Nephron progenitor cell (in vitro differentiated cells): ENCODE measurements around the gene SMIM41.

Experiments used
- DNase-seq: peaks from one replicate; pipeline ENCODE4 v3.0.0; 2021
- H3K27ac Mint-ChIP-seq: 2 replicates; pipeline ENCODE4 v1.8.0; 2021; ENCODE audit warnings: mild to moderate bottlenecking, moderate library complexity, mixed read lengths
- H3K27me3 Mint-ChIP-seq: 2 replicates; pipeline ENCODE4 v1.8.0; 2021; ENCODE audit warnings: mild to moderate bottlenecking, low read depth, mixed read lengths; ENCODE audit not compliant: poor library complexity
- H3K36me3 Mint-ChIP-seq: 2 replicates; pipeline ENCODE4 v1.8.0; 2021; ENCODE audit warnings: low read depth, mixed read lengths
- H3K4me1 Mint-ChIP-seq: 2 replicates; pipeline ENCODE4 v1.8.0; 2021; ENCODE audit warnings: mixed read lengths
- H3K4me3 Mint-ChIP-seq: 2 replicates; pipeline ENCODE4 v1.8.0; 2021; ENCODE audit warnings: mild to moderate bottlenecking, moderate library complexity, mixed read lengths
- H3K9me3 Mint-ChIP-seq: 2 replicates; pipeline ENCODE4 v1.8.0; 2021; ENCODE audit warnings: mild to moderate bottlenecking, moderate library complexity, mixed read lengths
- CTCF ChIP-seq: fragments of 200-600 bp; sonication (generic); IDR thresholded peaks from 2 replicates; pipeline ENCODE4 v1.5.0; 2021; ENCODE audit warnings: antibody characterized with exemption

Gene SMIM41

DNA sequence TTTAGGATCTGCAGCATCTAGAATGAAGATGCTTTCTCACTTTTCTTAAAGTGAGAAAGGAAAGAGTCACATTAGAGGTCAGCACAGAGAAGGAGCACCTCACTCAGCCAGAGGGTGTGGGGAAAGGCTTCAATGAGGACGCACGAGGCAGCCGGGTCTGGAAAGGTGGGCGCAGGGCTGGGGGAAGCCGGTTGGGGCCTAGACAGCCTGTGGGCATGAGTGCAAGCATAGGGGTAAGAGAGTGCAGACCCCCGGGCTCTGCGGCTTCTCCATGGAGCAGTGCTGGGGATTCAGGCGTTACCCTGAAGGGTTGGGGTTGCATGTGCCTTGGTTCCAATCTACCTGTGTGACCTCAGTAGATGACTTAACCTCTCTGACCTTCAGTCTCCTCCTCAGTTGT is 62.4 kb downstream of the SMIM41 start:
- H3K27ac Mint-ChIP-seq: no peak overlapping the region
- H3K4me1 Mint-ChIP-seq: peaks cover 48% of the 10 kb centered on the region
- no peaks in the 10 kb centered on the region for H3K9me3 Mint-ChIP-seq
- H3K4me3 Mint-ChIP-seq: no peak overlapping the region
- H3K27me3 Mint-ChIP-seq: peaks cover 9% of the 10 kb centered on the region
- no peak for DNase-seq
- no peaks in the 10 kb centered on the region for H3K36me3 Mint-ChIP-seq
- TF ChIP-seq CTCF: no peak

- H3K9me3 Mint-ChIP-seq: no peaks in the 10 kb centered on the region
- peaks cover 6% of the 10 kb centered on the region for H3K27me3 Mint-ChIP-seq
- TF ChIP-seq CTCF: no peak
- no peak for DNase-seq
- no peak overlapping the region for H3K4me3 Mint-ChIP-seq
- H3K27ac Mint-ChIP-seq: no peak overlapping the region
- H3K4me1 Mint-ChIP-seq: peaks cover 48% of the 10 kb centered on the region
- H3K36me3 Mint-ChIP-seq: no peaks in the 10 kb centered on the region
Measured at GRCh38 chr12:52142431-52142830, 62.9 kb downstream of the SMIM41 start.

- H3K36me3 Mint-ChIP-seq: no peaks in the 10 kb centered on the region
- no peak overlapping the region for H3K27ac Mint-ChIP-seq
- H3K9me3 Mint-ChIP-seq: no peaks in the 10 kb centered on the region
- no peak for TF ChIP-seq CTCF
- H3K27me3 Mint-ChIP-seq: no peaks in the 10 kb centered on the region
- peaks cover 44% of the 10 kb centered on the region for H3K4me1 Mint-ChIP-seq
- DNase-seq: no peak
- H3K4me3 Mint-ChIP-seq: no peak overlapping the region
Measured at GRCh38 chr12:52144512-52145227, 65.2 kb downstream of the SMIM41 start.

DNA sequence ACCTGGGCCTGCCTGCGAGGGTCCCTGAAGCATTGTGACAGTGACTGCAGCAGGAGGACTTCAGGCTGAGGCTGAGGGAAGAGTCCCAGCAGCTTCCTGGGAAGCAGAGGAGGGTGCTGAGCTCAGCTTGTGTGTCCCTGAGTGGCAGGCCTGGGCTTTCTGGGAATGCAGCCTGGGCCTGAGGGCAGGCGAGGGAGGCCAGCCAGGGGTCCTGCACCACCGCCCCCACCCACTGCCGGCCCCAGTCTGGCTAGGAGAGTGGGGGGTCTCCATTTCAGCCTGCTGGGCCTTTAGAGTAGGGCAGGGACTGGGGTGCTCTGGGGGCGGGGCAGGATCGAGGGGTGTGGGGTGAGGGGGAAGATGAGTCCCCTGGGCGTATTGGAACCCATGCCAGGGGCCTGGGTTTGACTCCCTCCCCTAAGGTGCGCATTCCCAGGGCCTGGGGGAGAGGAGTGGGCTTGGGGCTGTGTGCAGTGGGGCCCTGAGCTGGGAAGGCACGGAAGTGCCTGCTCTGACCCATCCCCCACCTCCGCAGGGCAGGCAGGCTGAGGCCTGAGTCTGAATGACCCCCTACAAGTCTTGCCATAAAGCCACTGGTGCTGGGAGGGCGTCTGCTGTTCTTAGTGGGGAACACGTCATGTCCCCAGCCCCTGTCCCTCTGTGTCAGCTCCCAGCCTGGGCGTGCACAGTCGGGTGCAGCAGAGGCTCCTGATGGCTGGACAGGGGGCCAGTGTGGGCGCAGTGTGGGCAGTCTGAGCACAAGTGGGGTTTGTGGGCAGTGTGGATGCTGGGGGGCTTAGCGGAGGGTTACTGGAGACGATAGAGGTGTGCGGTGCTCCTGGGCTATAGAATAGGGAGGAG is 66.0 kb downstream of the SMIM41 start:
- DNase-seq: no peak
- H3K36me3 Mint-ChIP-seq: no peaks in the 10 kb centered on the region
- H3K27ac Mint-ChIP-seq: no peak overlapping the region
- no peak overlapping the region for H3K4me3 Mint-ChIP-seq
- H3K27me3 Mint-ChIP-seq: no peaks in the 10 kb centered on the region
- no peak for TF ChIP-seq CTCF
- peaks cover 40% of the 10 kb centered on the region for H3K4me1 Mint-ChIP-seq
- H3K9me3 Mint-ChIP-seq: no peaks in the 10 kb centered on the region

GRCh38 chr12:52146089-52146821 is 66.8 kb downstream of the SMIM41 start:
- no peak for DNase-seq

More at GRCh38 chr12:52146089-52146821, 66.8 kb downstream of the SMIM41 start:
- no peaks in the 10 kb centered on the region for H3K36me3 Mint-ChIP-seq
- H3K9me3 Mint-ChIP-seq: no peaks in the 10 kb centered on the region
- H3K27ac Mint-ChIP-seq: no peak overlapping the region
- peaks cover 32% of the 10 kb centered on the region for H3K4me1 Mint-ChIP-seq
- H3K4me3 Mint-ChIP-seq: no peak overlapping the region
- no peaks in the 10 kb centered on the region for H3K27me3 Mint-ChIP-seq
- no peak for TF ChIP-seq CTCF
